GM18502 (cell line): ENCODE results near the gene SPA17.

Source experiments
- ATAC-seq: cut with Tn5 transposase; IDR thresholded peaks from one replicate; pipeline ENCODE4 v1.9.1; 2021; ENCODE audit warnings: mild to moderate bottlenecking; ENCODE audit not compliant: unreplicated experiment, poor library complexity

SPA17 gene

GRCh38 chr11:124673333-124674167 lies at the start of gene SPA17, which contains the start of gene SIAE:
Gene SPA17 (plus strand): TSS chr11:124673904. CDS start chr11:124675265, 1,361 bp downstream.
Gene SIAE (minus strand): TSS chr11:124673739. CDS start chr11:124673708, 31 bp downstream.
- ATAC-seq, result peak; percentile 87

GRCh38 chr11:124625504-124626168 lies 48.1 kb upstream of the SPA17 start:
- ATAC-seq, result no peak

- no peak for ATAC-seq
Measured at GRCh38 chr11:124627546-124627945, 46.2 kb upstream of the SPA17 start.

- no peak for ATAC-seq
Measured at GRCh38 chr11:124629961-124630360, 43.7 kb upstream of the SPA17 start.

GRCh38 chr11:124633355-124633754 lies 40.3 kb upstream of the SPA17 start:
- no peak for ATAC-seq

- ATAC-seq, result no peak
Measured at GRCh38 chr11:124635932-124636331, 37.8 kb upstream of the SPA17 start.

GRCh38 chr11:124638500-124638899 lies 35.2 kb upstream of the SPA17 start:
- ATAC-seq, result no peak

- no peak for ATAC-seq
Measured at GRCh38 chr11:124639186-124639585, 34.5 kb upstream of the SPA17 start.

- no peak for ATAC-seq
Measured at GRCh38 chr11:124640666-124641065, 33.0 kb upstream of the SPA17 start.

- no peak for ATAC-seq
Measured at GRCh38 chr11:124642628-124643027, 31.1 kb upstream of the SPA17 start.

GRCh38 chr11:124643042-124643604 lies 30.6 kb upstream of the SPA17 start:
- no peak for ATAC-seq

GRCh38 chr11:124643605-124644425 lies 29.9 kb upstream of the SPA17 start:
- ATAC-seq, result no peak

- peak; percentile 65 for ATAC-seq
Measured at GRCh38 chr11:124644426-124645280, 29.1 kb upstream of the SPA17 start.

- no peak for ATAC-seq
Measured at GRCh38 chr11:124646148-124646547, 27.6 kb upstream of the SPA17 start.

GRCh38 chr11:124648610-124649009 lies 25.1 kb upstream of the SPA17 start:
- no peak for ATAC-seq

- no peak for ATAC-seq
Measured at GRCh38 chr11:124656774-124657630, 16.7 kb upstream of the SPA17 start.

- no peak for ATAC-seq
Measured at GRCh38 chr11:124657904-124658303, 15.8 kb upstream of the SPA17 start.

GRCh38 chr11:124658501-124658900 lies 15.2 kb upstream of the SPA17 start:
- ATAC-seq, result no peak

- no peak for ATAC-seq
Measured at GRCh38 chr11:124658986-124659385, 14.7 kb upstream of the SPA17 start.
